ENCODE results near the gene LMCD1.

Gene LMCD1

DNA sequence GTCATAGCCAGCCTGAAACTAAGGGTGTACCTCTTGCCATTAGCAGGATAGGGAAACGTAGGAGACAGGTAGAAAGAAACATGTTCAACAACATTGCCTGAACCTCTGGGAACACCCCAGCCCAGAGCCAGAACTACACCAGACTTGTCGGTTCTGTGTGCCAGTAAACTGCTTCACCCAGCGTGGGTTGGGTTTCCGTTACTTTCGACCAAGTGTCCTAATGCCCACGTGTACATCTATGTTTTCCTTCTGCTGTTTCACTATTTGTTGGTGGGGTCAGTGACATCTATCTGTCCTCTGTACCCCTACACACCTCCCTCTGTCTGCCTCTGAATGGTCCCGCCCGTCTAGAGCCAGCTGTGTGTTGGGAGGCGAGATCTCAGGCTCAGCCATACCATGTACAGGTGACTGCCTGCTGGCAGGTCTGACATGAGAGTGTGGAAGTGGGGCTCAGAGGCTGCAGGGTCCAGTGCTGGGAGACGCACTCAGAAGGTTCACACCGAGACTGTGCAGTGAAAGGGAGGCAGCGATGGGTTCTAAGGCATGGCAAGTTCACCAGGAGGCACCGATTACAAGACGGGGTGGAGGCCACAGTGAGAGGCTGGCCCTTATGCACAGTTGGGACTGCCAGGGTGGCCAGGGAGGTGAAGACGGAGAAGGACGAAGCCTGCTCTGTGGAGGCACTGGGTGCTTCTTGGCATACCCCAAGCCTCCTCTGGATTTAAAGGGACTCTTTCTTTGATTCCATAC lies 106.6 kb downstream of the LMCD1 start:
- H3K4me3 ChIP-seq (replicated peaks; ENCODE audit: insufficient read depth, low read length): no peak overlapping the region
- no peak overlapping the region for H3K27ac ChIP-seq (replicated peaks)
- no peak for DNase-seq (ENCODE audit: low read depth in 1 of 2, low spot score in 1 of 2)
- TF ChIP-seq POLR2AphosphoS5 (IDR thresholded peaks at IDR 0.05; ENCODE audit: low read depth): no peak
- TF ChIP-seq GABPA (IDR thresholded peaks at IDR 0.05; ENCODE audit: low read depth): no peak
- no peak for TF ChIP-seq SPI1 (IDR thresholded peaks at IDR 0.05; ENCODE audit: borderline replicate concordance, low read depth)
- TF ChIP-seq, protein P1, sequence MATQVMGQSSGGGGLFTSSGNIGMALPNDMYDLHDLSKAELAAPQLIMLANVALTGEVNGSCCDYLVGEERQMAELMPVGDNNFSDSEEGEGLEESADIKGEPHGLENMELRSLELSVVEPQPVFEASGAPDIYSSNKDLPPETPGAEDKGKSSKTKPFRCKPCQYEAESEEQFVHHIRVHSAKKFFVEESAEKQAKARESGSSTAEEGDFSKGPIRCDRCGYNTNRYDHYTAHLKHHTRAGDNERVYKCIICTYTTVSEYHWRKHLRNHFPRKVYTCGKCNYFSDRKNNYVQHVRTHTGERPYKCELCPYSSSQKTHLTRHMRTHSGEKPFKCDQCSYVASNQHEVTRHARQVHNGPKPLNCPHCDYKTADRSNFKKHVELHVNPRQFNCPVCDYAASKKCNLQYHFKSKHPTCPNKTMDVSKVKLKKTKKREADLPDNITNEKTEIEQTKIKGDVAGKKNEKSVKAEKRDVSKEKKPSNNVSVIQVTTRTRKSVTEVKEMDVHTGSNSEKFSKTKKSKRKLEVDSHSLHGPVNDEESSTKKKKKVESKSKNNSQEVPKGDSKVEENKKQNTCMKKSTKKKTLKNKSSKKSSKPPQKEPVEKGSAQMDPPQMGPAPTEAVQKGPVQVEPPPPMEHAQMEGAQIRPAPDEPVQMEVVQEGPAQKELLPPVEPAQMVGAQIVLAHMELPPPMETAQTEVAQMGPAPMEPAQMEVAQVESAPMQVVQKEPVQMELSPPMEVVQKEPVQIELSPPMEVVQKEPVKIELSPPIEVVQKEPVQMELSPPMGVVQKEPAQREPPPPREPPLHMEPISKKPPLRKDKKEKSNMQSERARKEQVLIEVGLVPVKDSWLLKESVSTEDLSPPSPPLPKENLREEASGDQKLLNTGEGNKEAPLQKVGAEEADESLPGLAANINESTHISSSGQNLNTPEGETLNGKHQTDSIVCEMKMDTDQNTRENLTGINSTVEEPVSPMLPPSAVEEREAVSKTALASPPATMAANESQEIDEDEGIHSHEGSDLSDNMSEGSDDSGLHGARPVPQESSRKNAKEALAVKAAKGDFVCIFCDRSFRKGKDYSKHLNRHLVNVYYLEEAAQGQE (IDR thresholded peaks at IDR 0.05; ENCODE audit: insufficient replicate concordance, low read depth): no peak
- TF ChIP-seq, protein P2, sequence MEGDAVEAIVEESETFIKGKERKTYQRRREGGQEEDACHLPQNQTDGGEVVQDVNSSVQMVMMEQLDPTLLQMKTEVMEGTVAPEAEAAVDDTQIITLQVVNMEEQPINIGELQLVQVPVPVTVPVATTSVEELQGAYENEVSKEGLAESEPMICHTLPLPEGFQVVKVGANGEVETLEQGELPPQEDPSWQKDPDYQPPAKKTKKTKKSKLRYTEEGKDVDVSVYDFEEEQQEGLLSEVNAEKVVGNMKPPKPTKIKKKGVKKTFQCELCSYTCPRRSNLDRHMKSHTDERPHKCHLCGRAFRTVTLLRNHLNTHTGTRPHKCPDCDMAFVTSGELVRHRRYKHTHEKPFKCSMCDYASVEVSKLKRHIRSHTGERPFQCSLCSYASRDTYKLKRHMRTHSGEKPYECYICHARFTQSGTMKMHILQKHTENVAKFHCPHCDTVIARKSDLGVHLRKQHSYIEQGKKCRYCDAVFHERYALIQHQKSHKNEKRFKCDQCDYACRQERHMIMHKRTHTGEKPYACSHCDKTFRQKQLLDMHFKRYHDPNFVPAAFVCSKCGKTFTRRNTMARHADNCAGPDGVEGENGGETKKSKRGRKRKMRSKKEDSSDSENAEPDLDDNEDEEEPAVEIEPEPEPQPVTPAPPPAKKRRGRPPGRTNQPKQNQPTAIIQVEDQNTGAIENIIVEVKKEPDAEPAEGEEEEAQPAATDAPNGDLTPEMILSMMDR (IDR thresholded peaks at IDR 0.05; ENCODE audit: insufficient read depth, low read length): no peak
- H3K27me3 ChIP-seq (ENCODE audit: insufficient read depth, poor library complexity, severe bottlenecking): no peaks in the 10 kb centered on the region

DNA sequence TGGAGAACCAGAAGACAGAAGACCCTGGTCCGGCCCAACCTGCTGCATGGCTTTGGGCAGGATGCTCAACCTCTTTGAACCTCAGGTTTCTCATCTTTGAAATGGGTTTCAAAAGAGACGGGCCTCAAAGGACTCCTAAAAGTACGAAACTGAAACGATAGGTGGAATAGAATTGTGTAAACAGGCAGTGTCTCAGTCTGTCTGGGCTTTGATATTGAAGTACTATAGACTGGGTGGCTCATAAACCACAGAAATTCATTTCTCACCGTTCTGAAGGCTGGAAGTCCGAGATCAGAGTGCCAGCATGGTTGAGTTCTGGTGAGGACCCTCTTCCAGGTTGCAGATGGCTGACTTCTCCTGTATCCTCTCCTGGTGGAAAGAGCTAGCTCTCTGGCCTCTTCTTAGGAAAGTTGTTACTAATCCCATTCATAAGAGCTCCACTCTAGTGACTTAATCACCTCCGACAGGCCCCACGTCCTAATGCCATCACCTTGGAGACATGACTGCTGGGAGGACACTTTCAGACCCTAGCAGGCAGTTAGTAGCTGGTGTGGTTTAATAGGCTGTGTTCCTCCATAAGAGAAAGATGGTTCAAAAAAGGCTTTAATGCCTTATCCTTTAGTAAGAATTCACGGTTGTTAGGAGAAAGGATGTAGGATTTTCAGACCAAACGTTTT lies 107.3 kb downstream of the LMCD1 start:
- TF ChIP-seq POLR2AphosphoS5 (IDR thresholded peaks at IDR 0.05; ENCODE audit: low read depth) (no peak), GABPA (IDR thresholded peaks at IDR 0.05; ENCODE audit: low read depth) (no peak), SPI1 (IDR thresholded peaks at IDR 0.05; ENCODE audit: borderline replicate concordance, low read depth) (no peak)
- Histone ChIP-seq H3K27ac (replicated peaks) (no peak overlapping the region), H3K4me3 (replicated peaks; ENCODE audit: insufficient read depth, low read length) (no peak overlapping the region), H3K27me3 (ENCODE audit: insufficient read depth, poor library complexity, severe bottlenecking) (no peaks in the 10 kb centered on the region)
- no peak for DNase-seq (ENCODE audit: low read depth in 1 of 2, low spot score in 1 of 2)

DNA sequence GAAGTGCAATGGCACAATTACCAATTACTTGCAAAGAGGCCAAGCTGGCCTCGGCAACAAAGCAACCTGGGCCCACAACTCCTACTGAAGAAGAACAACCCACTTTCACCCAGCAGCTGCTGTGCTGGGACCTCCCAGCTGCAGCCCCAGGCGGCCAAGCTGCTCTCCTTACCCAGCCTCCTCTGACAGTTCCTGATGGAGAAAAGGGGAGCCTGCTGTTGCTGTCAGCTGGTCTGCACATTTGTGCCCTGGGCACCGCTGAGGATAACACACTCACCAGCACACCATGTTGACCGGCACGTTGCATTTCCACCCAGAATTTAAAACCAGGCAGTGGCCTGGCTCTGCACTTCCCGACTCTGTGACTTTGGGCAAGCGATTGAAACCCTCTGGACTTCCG lies 109.3 kb downstream of the LMCD1 start:
- TF ChIP-seq, protein P2 (IDR thresholded peaks at IDR 0.05; ENCODE audit: insufficient read depth, low read length): no peak
- TF ChIP-seq, protein P1 (IDR thresholded peaks at IDR 0.05; ENCODE audit: insufficient replicate concordance, low read depth): no peak
- TF ChIP-seq SPI1 (IDR thresholded peaks at IDR 0.05; ENCODE audit: borderline replicate concordance, low read depth): no peak
- TF ChIP-seq POLR2AphosphoS5 (IDR thresholded peaks at IDR 0.05; ENCODE audit: low read depth): no peak
- TF ChIP-seq GABPA (IDR thresholded peaks at IDR 0.05; ENCODE audit: low read depth): no peak
- Histone ChIP-seq H3K27ac (replicated peaks) (no peak overlapping the region), H3K4me3 (replicated peaks; ENCODE audit: insufficient read depth, low read length) (no peak overlapping the region), H3K27me3 (ENCODE audit: insufficient read depth, poor library complexity, severe bottlenecking) (no peaks in the 10 kb centered on the region)
- no peak for DNase-seq (ENCODE audit: low read depth in 1 of 2, low spot score in 1 of 2)

DNA sequence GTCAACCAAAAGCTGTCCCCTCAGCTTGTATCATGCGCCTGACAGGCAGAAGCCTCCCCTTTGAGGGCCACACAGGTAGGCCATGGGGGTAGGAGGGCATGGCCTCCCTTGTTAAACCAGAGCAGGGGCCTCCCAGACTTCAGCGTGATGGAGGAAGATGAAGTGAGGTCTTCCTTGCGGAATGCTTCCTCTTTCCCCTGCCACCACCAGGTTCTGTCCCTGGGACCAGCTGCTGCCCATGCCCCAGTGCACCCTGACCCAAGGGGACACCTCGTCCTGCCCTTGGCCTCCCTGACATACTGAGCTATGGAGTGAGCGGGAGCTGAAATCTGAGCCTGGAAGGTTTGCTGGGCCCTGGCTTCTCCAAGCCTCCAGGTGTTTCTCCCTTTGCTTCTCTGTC lies 116.3 kb downstream of the LMCD1 start:
- DNase-seq (ENCODE audit: low read depth in 1 of 2, low spot score in 1 of 2): no peak
- no peaks in the 10 kb centered on the region for H3K27me3 ChIP-seq (ENCODE audit: insufficient read depth, poor library complexity, severe bottlenecking)
- no peak overlapping the region for H3K4me3 ChIP-seq (replicated peaks; ENCODE audit: insufficient read depth, low read length)
- no peak for TF ChIP-seq SPI1 (IDR thresholded peaks at IDR 0.05; ENCODE audit: borderline replicate concordance, low read depth)
- TF ChIP-seq POLR2AphosphoS5 (IDR thresholded peaks at IDR 0.05; ENCODE audit: low read depth): no peak
- TF ChIP-seq, protein P2 (IDR thresholded peaks at IDR 0.05; ENCODE audit: insufficient read depth, low read length): no peak
- TF ChIP-seq GABPA (IDR thresholded peaks at IDR 0.05; ENCODE audit: low read depth): no peak
- TF ChIP-seq, protein P1 (IDR thresholded peaks at IDR 0.05; ENCODE audit: insufficient replicate concordance, low read depth): no peak
- H3K27ac ChIP-seq (replicated peaks): no peak overlapping the region
